GM12892 (cell line): ENCODE data around the gene STK36.

Experiments
- DNase-seq: peaks from one replicate; pipeline ENCODE4 v3.0.0; 2011; ENCODE audit not compliant: insufficient read length
- FAIRE-seq: peaks from 2 replicates; lab custom pipeline; 2011; peaks lifted over from hg19 to GRCh38; lab: Jason Lieb, UNC
- POLR2A ChIP-seq: IDR thresholded peaks from 2 replicates; pipeline ENCODE4 v1.6.1; 2011; ENCODE audit warnings: low read depth, low read length, control low read depth
- POLR2AphosphoS5 ChIP-seq: IDR thresholded peaks from 2 replicates; pipeline ENCODE4 v1.6.1; 2011; ENCODE audit warnings: low read depth, low read length, control low read depth
- TAF1 ChIP-seq: IDR thresholded peaks from 2 replicates; pipeline ENCODE4 v1.6.1; 2011; ENCODE audit warnings: low read depth, mild to moderate bottlenecking, control low read depth, low read length, borderline replicate concordance

STK36 gene

DNA sequence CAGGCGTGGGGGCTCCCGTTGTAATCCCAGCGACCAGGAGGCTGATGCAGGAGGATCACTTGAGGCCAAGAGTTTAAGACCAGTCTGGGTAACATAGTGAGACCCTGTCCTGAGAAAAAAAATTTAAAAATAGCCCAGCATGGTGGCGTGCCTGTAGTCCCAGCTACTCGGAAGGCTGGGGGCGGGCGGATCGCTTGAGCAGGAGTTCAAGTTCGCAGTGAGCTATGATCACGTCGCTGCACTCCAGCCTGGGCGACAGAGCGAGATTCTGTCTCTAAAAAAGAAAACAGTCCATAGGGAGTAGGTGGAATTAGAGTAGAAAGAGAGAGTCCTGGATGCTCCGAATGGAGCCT lies 38.4 kb downstream of the STK36 start:
- DNase-seq (no peak), FAIRE-seq (no peak)
- TF ChIP-seq TAF1 (no peak), POLR2A (no peak), POLR2AphosphoS5 (no peak)

GRCh38 chr2:218710687-218711549 lies 39.0 kb downstream of the STK36 start, which contains the start of gene TTLL4:
Gene TTLL4 (plus strand): TSS chr2:218710835. CDS start chr2:218737677, 26,842 bp downstream.
- TF ChIP-seq TAF1 (0 out of 2 replicates have a peak, but pooled peaks have one; percentile 27), POLR2AphosphoS5 (peak; percentile 70), POLR2A (peak; percentile 72; the same call in 1 of the 2 replicates)
- FAIRE-seq = peak; percentile 87
- DNase-seq = peak; percentile 91

- TF ChIP-seq POLR2AphosphoS5 (no peak), TAF1 (no peak), POLR2A (no peak)
- DNase-seq (no peak), FAIRE-seq (no peak)
These were observed 39.7 kb downstream of the STK36 start for GRCh38 chr2:218711550-218711929.

DNA sequence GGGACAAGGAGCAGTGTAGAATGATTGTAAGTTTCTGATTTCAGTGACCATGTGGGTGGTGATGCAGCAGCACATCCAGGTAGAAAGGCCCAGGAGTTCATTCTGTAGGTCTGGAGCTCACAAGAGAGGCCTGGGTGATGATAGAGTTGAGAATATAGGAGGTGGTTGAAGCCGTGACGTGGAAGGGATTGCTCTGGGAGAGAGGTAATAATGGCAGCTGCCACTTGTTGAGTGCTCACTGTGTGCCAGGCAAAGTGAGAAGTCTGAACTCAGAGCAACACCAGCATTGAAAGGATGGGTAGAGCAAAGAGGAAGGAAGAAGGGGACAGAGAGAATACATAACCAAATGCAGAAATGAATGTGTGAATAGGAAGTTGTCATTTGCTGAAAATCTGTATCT lies 42.0 kb downstream of the STK36 start:
- DNase-seq (no peak), FAIRE-seq (no peak)
- no peak for TF ChIP-seq POLR2A
- TF ChIP-seq POLR2AphosphoS5 = no peak
- TF ChIP-seq TAF1 = no peak

DNA sequence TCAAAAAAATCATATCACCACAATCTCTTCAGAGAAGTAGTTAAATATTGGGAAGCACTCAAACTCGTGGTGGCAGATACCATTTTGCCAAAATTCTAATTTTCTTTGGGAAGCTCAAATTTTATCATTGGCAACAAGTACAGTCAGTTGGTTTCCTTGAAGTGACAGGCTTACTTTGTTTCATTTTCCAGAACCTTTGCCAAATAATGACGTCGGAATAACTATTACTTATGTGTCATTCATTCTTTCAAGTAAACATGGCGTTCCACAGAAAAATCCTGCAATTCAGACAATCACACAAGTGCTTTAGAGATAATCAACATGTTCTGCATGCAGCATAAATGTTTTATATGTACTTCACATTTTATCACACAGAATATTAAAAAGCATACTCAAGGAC lies 44.2 kb downstream of the STK36 start:
- TF ChIP-seq POLR2A (no peak), POLR2AphosphoS5 (no peak), TAF1 (no peak)
- DNase-seq (no peak), FAIRE-seq (no peak)

GRCh38 chr2:218717262-218717661 lies 45.4 kb downstream of the STK36 start:
- DNase-seq (no peak), FAIRE-seq (no peak)
- no peak for TF ChIP-seq TAF1
- TF ChIP-seq POLR2AphosphoS5 = no peak
- TF ChIP-seq POLR2A = no peak

- FAIRE-seq (no peak), DNase-seq (no peak)
- TF ChIP-seq TAF1 (no peak), POLR2AphosphoS5 (no peak), POLR2A (no peak)
These were observed 46.2 kb downstream of the STK36 start for GRCh38 chr2:218718058-218718457.

DNA sequence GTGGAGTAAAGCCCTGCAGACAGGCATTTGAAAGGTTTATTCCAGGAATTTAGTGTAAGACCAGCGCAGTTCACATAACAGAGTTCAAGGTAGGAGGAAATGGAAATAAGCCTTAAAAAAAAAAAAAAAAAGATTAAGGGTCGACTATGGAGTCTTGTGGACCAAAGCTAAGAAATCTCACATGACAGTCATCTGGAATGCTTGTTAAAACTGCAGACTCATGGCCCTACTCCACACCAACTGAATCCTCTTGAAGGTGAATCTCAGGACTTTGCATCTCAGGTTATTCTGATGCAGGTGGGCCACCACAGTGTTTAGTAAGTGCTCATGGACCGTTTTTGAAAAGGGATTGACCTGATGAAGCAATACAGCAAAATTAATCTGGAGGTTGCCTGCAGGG lies 47.6 kb downstream of the STK36 start:
- DNase-seq (no peak), FAIRE-seq (no peak)
- TF ChIP-seq POLR2AphosphoS5 (no peak), TAF1 (no peak), POLR2A (no peak)

- TF ChIP-seq POLR2AphosphoS5 (no peak), TAF1 (no peak), POLR2A (no peak)
- FAIRE-seq = no peak
These were observed 48.5 kb downstream of the STK36 start for GRCh38 chr2:218720048-218721041.

GRCh38 chr2:218721488-218721887 lies 49.6 kb downstream of the STK36 start:
- FAIRE-seq (no peak), DNase-seq (no peak)
- TF ChIP-seq POLR2AphosphoS5 = no peak
- no peak for TF ChIP-seq POLR2A
- no peak for TF ChIP-seq TAF1

More at GRCh38 chr2:218720048-218721041, 48.5 kb downstream of the STK36 start:
- DNase-seq = no peak

DNA sequence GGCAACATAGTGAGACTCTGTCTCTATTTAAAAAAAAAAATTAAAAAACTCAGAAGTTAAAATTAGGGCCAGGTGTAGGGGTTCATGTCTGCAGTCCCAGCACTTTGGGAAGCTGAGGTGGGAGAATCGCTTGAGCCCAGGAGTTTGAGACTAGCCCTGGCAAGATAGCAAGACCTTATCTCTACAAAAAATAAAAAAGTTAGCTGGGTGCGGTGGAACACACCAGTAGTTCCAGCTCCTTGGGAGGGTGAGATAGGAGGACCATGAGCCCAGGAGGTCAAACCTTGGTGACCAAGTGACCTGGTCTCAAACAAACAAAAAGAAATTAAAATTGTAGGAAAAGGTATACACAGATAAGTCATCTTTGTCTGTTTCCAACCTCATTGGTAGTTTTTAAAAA lies 50.0 kb downstream of the STK36 start:
- TF ChIP-seq POLR2A (no peak), POLR2AphosphoS5 (no peak), TAF1 (no peak)
- FAIRE-seq (no peak), DNase-seq (no peak)

DNA sequence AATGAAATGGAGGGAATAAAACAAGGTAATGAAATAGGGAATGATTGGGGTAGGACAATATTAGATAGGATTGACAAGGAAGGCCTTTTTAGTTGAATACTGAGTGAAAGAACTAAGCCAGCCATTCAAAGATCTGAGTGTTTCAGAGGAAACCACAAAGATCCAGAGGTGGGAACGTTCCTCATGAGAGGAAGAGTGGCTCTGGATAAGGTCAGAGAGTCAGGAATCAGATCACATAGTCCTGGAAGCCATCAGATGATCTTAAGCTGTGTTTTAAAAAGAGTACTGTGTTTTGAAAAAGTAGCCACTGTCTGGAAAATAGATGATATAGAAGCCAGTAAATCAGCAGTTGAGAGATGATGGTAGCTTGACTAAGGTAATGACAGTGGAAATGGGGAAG lies 50.5 kb downstream of the STK36 start:
- TF ChIP-seq POLR2A = no peak
- no peak for TF ChIP-seq POLR2AphosphoS5
- TF ChIP-seq TAF1 = no peak

More for the DNA sequence above, 50.5 kb downstream of the STK36 start:
- DNase-seq (no peak), FAIRE-seq (no peak)
